HG03442 (cell line): Measurements from ENCODE around the gene AKT1.
"Not testable (repeated sequence)": the region's sequence is repeated elsewhere in the genome, so short reads cannot be mapped to it uniquely, and the experiment has no call there.

Experiments
- ATAC-seq: cut with Tn5 transposase; IDR thresholded peaks from one replicate; pipeline ENCODE4 v1.9.1; 2021; ENCODE audit warnings: mild to moderate bottlenecking, moderate library complexity; ENCODE audit not compliant: unreplicated experiment

The AKT1 gene

DNA sequence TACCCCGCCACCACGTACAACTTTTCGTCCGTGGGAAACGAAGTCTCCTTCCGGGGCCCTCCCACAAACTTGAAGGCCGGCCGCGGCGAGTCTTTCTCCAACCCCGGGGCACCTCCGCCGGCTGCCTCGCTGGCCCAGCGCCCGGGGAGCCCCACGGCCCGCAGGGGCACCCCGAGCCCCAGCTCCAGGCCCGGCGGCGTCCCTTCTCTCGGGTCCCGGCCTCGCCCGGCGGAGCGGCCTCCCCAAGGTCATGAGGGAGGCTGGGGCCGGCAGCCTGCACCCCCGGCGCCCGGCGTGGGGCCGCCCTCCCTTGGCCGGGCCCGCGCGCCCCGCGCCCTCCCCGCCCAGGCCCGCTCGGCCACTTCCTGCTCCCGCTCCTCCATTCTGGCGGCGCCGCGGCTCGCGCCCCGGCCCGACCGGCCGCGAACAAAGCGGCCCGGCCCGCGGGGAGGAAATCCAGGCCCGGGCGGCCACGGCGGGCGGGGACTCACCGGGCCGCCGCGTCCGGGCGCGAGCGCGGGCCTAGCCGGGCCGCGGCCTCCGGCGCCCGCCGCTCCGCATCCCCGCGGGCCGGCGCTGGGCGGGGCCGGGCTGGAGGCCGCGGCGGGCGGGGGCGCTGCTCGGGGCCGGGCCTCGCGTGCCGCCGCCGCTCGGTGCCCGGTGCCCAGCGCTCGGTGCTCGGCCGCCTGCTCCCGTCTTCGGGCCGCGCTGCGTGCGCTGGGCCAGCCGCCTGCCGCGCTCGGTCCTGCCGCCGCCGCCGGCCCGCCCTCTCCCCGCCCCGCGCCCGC, at the start of gene AKT1:
TSS of gene AKT1 (minus strand) at position 756 of the 788 bp plus-strand sequence. CDS start 3,105 bp downstream, outside the sequence.
- peak; percentile 21 for ATAC-seq

- ATAC-seq: no peak
These were observed 49.6 kb upstream of the AKT1 start for GRCh38 chr14:104845033-104845666.

DNA sequence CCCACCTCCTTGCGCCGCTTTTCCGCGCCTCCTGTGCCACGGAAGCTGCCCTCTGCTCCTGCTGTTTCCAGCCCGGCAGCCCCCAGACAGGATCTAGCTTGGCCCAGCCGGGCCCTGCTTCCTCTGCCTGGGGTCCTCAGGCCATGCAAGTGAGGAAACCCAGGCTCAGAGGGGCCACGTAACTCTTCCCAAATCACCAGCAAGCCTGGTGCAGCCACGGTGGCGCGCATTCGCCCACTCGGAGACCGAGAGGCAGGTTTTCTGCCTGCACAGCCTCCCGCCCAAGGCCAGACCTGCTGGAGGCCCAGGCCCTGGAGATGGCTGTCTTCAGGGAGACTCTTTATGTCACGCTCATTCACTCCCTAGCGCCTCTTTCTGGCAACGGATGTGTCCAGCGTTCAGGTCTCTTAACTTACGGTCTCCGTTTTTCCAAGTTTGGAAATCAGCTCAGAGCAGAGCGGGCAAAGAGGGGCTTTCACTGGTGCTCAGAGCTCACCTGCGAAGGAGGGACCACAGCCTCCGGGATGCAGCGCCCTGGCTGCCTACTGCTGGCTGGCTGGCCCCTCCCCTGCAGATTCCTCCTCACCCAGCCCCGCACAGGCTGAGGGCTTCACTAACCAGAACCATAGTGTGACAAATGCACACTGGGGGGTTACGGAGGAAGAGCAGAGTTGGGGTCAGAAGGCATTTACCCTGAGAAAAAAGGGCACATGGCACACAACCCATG, 48.9 kb upstream of the AKT1 start:
- ATAC-seq: no peak

- ATAC-seq: no peak
These were observed 48.1 kb upstream of the AKT1 start for GRCh38 chr14:104843442-104844305.

DNA sequence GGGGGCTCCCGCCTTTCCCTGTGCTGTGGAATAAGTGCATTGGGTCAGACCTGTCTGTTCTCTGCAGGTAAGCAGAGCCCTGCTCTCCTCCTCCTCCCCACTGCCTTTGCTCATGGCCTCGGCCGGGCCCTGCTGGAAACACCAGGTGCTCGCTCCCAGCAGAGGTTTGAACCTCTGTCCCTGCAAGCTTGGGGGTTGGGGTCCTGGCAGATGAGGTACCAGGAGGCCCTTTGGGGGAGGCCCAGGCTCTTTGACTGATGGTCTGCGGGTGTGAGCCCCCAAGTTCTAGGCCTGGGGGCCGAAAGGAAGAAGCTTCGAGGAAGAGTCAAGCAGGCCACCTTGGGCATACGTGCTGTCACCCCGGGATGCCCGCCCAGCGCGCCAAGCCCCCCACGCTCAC, 47.5 kb upstream of the AKT1 start:
- no peak for ATAC-seq

DNA sequence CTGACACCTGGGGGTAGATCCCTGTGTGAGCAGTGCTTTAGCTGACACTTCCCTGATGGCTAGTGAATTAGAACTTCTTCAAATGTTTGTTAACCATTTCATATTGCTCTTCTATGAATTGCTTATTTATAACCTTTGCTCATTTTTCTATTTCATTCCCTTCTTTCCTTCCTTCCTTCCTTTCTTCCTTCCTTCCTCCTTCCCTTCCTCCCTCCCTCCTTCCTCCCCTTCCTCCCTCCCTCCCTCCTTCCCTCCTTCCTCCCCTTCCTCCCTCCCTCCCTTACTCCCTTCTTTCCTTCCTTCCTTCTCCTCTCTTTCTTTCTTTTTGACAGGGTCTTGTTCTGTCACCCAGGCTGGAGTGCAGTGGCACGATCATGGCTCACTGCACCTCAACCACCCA, 46.2 kb upstream of the AKT1 start:
- no peak for ATAC-seq

GRCh38 chr14:104836171-104836935, 40.8 kb upstream of the AKT1 start:
- not testable (repeated sequence) for ATAC-seq

GRCh38 chr14:104830781-104831180, 35.2 kb upstream of the AKT1 start:
- ATAC-seq: no peak

DNA sequence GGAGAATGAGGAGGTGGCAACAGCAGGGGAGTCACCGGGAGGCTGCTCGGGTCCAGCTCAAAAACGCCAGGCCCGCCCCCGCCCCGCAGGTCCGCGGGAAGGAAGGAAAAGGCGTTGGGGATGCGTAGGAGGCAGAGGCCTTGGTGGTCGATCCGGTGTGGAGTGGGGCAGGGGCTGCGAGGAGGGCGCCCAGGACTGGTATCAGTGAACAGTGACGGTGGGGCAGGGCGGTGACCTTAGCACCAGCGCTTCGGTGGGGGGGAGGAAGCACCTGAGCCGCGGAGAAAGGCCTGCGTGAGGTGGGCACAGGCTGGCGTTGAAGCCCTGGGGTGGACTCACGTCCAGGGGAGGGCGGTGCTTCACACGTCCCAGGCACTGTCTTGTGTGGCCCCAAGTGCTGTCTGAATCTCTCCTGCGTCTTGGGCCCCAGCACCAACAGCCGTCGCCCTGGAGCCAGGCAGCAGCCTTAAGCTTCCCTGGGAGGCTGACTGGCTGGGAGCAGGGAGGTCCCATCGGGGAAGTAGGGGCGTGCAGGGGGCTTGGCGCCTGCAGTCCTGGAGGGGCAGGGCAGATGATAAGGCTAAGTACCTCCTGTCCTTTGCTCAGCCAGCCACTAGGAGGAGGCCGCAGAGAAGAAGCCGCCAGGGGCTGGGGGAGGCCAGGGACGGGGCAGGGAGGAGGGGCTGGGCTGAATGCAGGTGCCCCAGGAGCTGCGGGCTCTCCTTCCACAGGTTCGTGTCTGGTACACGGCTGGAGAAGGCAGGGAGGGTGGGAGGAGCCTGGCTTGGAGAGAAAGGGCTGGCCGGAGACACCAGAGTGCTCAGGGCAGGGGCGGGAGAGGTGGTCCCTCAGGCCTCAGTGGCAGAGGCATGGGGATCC, 31.9 kb upstream of the AKT1 start:
- ATAC-seq: no peak

DNA sequence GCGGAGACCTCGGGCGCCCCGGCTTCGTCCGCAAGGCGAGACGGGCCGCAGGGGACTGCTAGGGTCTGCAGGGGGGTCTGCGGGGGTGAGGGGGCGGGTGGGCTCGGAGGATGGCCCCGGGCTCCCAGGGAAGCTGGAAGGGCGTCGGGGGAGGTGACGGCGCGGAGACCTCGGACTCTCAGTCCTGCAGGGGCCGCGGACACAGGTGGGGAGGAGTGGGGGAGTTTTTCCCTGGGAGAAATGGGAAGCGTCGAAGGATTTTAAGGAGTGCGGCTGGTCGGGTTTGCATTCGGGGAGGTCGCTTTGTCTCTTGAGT, 31.3 kb upstream of the AKT1 start:
- no peak for ATAC-seq

GRCh38 chr14:104826189-104826860, 30.8 kb upstream of the AKT1 start:
- peak; percentile 66 for ATAC-seq

DNA sequence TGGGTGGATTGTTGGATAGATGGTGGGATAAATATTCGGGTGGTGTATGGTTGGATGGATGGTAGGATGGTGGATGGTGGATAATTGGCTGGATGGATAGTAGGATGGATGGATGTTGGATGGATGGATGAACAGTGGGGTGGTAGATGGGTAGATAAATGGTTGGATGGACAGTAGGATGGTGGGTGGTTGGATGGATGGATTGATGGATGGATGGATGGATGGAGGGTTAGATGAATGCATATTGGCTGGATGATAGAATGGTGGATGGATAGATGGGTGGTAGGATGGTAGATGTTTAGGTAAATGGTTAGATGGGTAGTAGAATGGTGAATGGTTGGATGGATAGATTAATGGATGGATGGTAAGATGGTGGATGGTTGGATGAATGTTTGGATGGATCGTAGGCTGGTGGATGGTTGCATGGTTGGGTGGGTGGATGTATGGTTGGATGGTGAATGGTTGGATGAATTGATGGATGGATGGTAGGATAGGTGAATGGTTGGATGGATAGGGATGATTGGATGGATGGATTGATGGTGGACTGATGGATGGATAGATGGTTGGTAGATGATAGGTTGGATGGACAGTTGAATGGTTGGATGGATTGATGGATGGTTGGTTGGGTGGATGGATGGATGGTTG, 28.9 kb upstream of the AKT1 start:
- ATAC-seq: no peak

- ATAC-seq: no peak
These were observed 27.5 kb upstream of the AKT1 start for GRCh38 chr14:104822821-104823615.

- no peak for ATAC-seq
These were observed 26.5 kb upstream of the AKT1 start for GRCh38 chr14:104821971-104822608.

GRCh38 chr14:104821229-104821945, 25.8 kb upstream of the AKT1 start:
- ATAC-seq: no peak

- ATAC-seq: no peak
These were observed 25.2 kb upstream of the AKT1 start for GRCh38 chr14:104820669-104821228.
